ENCODE data around the gene CASP10. TPM values are rescaled to one million over a fixed set of nuclear protein-coding genes. Genes with fewer than 3 reads are reported as not detected.

The CASP10 gene
- total and polyA plus RNA-seq, 2 experiments from 2014 or later = 1.6 to 11.0 TPM

DNA sequence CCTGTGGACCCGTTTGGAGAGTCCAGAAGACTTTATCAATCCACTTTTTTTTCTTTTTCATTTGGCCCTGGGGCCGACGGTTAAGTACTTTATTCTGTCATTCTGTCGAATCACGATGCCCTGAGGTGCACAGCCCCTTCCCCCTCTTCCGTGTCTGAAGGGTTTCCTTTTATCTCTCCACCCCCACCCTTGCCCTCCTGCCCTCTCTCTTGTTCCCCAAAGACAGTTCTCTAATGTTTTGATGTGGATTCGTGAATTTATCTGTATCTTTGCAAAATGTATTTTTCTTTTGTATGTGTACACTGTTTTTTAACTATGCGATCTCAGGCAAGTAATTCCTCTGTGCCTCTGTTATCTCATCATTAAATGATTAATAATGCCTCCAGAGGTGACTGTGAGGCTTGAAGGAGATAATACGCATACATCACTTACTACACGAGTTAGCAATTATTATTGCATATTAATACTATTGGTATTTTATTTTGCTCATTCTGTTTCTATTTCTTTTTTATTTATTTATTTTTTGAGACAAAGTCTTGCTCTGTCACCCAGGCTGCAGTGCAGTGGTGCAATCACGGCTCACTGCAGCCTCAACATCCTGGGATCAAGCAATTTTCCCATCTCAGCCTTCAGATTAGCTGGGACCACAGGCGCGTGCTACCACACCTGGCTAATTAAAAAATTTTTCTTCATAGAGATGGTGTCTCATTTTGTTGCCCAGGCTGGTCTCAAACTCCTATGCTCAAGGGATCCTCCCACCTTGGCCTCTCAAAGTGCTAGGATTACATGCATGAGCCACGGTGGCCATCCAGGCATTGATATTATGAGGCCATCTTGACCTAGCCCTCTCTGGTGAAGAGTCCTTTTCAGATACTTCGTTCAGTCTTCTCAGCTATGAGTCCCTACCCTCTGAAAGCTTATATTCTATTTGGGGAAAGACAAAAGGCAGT is 76.0 kb downstream of the CASP10 start:
- H2AFZ ChIP-seq = peak overlapping the region; percentile 78

DNA sequence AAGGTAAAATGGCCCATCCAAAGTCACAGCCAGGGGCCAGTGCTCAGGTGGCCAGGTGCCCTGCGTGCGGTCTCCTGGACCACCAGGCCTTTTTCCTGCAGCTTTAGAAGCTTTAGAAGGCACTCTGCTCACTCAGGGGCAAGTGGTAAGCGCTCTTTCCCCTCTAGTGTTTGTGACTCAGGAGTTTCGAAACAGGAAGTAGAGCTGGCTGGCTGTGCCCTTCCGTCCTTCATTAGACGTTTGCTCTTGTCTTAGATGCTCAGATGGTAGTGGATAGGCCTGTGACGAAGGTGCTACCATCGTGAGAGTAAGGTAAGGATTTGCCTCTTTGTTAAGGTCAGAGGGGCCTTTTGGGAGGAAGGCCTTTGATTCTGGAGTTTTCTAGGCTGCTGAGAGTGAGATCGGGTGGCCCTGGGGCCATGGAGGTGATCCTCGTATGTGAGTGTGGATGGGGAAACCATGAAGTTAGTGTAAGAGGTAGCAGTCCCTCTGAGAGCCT is 77.4 kb downstream of the CASP10 start, which contains the start of gene CASP8:
CASP8 (plus strand) TSS at position 235 of the 499 bp plus-strand sequence. CDS start 5,951 bp downstream, outside the sequence.
- no peak for DNase-seq (ENCODE audit: low spot score)
- no peaks in the 10 kb centered on the region for H4K20me1 ChIP-seq (ENCODE audit: insufficient read depth, poor library complexity, severe bottlenecking)
- peak within 1 kb of the TSS; percentile 94 for H3K27ac ChIP-seq
- H3K36me3 ChIP-seq (replicated peaks; ENCODE audit: insufficient read depth, low read depth) = no peaks in the 10 kb centered on the region
- TF ChIP-seq, protein P1, sequence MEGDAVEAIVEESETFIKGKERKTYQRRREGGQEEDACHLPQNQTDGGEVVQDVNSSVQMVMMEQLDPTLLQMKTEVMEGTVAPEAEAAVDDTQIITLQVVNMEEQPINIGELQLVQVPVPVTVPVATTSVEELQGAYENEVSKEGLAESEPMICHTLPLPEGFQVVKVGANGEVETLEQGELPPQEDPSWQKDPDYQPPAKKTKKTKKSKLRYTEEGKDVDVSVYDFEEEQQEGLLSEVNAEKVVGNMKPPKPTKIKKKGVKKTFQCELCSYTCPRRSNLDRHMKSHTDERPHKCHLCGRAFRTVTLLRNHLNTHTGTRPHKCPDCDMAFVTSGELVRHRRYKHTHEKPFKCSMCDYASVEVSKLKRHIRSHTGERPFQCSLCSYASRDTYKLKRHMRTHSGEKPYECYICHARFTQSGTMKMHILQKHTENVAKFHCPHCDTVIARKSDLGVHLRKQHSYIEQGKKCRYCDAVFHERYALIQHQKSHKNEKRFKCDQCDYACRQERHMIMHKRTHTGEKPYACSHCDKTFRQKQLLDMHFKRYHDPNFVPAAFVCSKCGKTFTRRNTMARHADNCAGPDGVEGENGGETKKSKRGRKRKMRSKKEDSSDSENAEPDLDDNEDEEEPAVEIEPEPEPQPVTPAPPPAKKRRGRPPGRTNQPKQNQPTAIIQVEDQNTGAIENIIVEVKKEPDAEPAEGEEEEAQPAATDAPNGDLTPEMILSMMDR (IDR thresholded peaks at IDR 0.05; ENCODE audit: poor library complexity) = no peak
- no peak for TF ChIP-seq EZH2 (IDR thresholded peaks at IDR 0.05; ENCODE audit: borderline replicate concordance)
- H3K4me1 ChIP-seq (ENCODE audit: insufficient read depth) = peaks cover 16% of the 10 kb centered on the region
- peaks cover 58% of the 10 kb centered on the region for H3K79me2 ChIP-seq
- 90% methylated on average over 10 of the region's 10 CpGs for WGBS (ENCODE audit: low lambda C conversion rate, missing lambda C conversion rate)
- H3K4me3 ChIP-seq = no peak within 1 kb of the TSS
- no peak within 1 kb of the TSS for H2AFZ ChIP-seq
- H3K9me3 ChIP-seq (ENCODE audit: low read depth) = no peaks in the 10 kb centered on the region
- H3K4me2 ChIP-seq = peak within 1 kb of the TSS; percentile 86
- no peaks in the 10 kb centered on the region for H3K9me2 ChIP-seq (replicated peaks; ENCODE audit: insufficient read depth)
- H3K27me3 ChIP-seq = no peaks in the 10 kb centered on the region

More for the DNA sequence above, 76.0 kb downstream of the CASP10 start:
- Histone ChIP-seq H3K4me3 (peak overlapping the region; percentile 44), H3K36me3 (replicated peaks; ENCODE audit: insufficient read depth, low read depth) (no peaks in the 10 kb centered on the region), H3K79me2 (peaks cover 45% of the 10 kb centered on the region), H3K4me2 (peak overlapping the region; percentile 86), H3K27ac (peak overlapping the region; percentile 94), H3K9me2 (replicated peaks; ENCODE audit: insufficient read depth) (no peaks in the 10 kb centered on the region), H3K27me3 (no peaks in the 10 kb centered on the region), H3K9me3 (ENCODE audit: low read depth) (no peaks in the 10 kb centered on the region), H3K4me1 (ENCODE audit: insufficient read depth) (peaks cover 16% of the 10 kb centered on the region), H4K20me1 (ENCODE audit: insufficient read depth, poor library complexity, severe bottlenecking) (no peaks in the 10 kb centered on the region)
- no peak for TF ChIP-seq EZH2 (IDR thresholded peaks at IDR 0.05; ENCODE audit: borderline replicate concordance)
- TF ChIP-seq, protein P1 (IDR thresholded peaks at IDR 0.05; ENCODE audit: poor library complexity) = no peak
- TF ChIP-seq EZH2phosphoT487 (IDR thresholded peaks at IDR 0.05; ENCODE audit: low read depth, severe bottlenecking, unreplicated experiment) = no peak
- 36% methylated on average over 15 of the region's 15 CpGs for WGBS (ENCODE audit: low lambda C conversion rate, missing lambda C conversion rate)
- no peak for DNase-seq (ENCODE audit: low spot score)

DNA sequence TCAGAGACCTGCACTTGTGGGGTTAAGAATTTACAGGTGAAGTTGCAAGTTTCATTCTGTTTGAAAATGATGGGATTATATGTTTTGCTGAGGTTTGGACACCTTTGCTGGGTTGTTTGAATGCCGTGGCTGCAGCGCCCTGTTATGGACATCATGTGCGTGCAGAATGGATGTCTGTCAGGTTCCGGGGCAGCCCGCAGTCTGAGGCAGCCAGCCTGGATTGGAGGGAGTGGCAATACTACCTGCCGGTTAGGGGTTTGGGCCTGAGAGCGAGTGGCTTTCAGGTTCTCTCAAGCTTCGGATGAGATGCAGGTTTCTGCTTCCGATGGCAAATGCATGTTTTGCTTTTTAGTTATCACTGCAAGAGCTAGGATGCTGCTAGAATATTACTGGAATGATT is 78.5 kb downstream of the CASP10 start:
- Histone ChIP-seq H3K4me3 (no peak overlapping the region), H3K9me3 (ENCODE audit: low read depth) (no peaks in the 10 kb centered on the region), H3K4me2 (no peak overlapping the region), H4K20me1 (ENCODE audit: insufficient read depth, poor library complexity, severe bottlenecking) (no peaks in the 10 kb centered on the region), H3K79me2 (peaks cover 61% of the 10 kb centered on the region), H3K27me3 (no peaks in the 10 kb centered on the region), H3K9me2 (replicated peaks; ENCODE audit: insufficient read depth) (no peaks in the 10 kb centered on the region), H3K36me3 (replicated peaks; ENCODE audit: insufficient read depth, low read depth) (no peaks in the 10 kb centered on the region), H3K4me1 (ENCODE audit: insufficient read depth) (peaks cover 16% of the 10 kb centered on the region), H2AFZ (no peak overlapping the region), H3K27ac (no peak overlapping the region)
- TF ChIP-seq EZH2phosphoT487 (IDR thresholded peaks at IDR 0.05; ENCODE audit: low read depth, severe bottlenecking, unreplicated experiment) = no peak
- TF ChIP-seq, protein P1 (IDR thresholded peaks at IDR 0.05; ENCODE audit: poor library complexity) = no peak
- no peak for TF ChIP-seq EZH2 (IDR thresholded peaks at IDR 0.05; ENCODE audit: borderline replicate concordance)
- no peak for DNase-seq (ENCODE audit: low spot score)
- 91% methylated on average over 9 of the region's 9 CpGs for WGBS (ENCODE audit: low lambda C conversion rate, missing lambda C conversion rate)
